Uterus (tissue), 2 donors: ENCODE data around the gene PLCL2.

Source experiments
- CTCF ChIP-seq, 4 experiments: fragments of 200-600 bp in 2 of 4; fragments of 450-650 bp in 2 of 4; sonication (generic) in 2 of 4; IDR thresholded peaks; one replicate each; pipeline ENCODE4 v1.5.1; 2016 to 2019; ENCODE audit warnings: antibody characterized with exemption in 4 of 4, mild to moderate bottlenecking in 2 of 4, moderate library complexity in 1 of 4
- POLR2A ChIP-seq, 2 donors: fragments of 450-650 bp; IDR thresholded peaks; one replicate each; pipeline ENCODE4 v1.6.1; 2016; ENCODE audit warnings: antibody characterized with exemption in 2 of 2, mild to moderate bottlenecking in 1 of 2, moderate library complexity in 1 of 2

GRCh38 chr3:17007284-17007683 is 122.5 kb downstream of the PLCL2 start:
- TF ChIP-seq CTCF (IDR thresholded peaks at IDR 0.05): no peak
- TF ChIP-seq POLR2A (IDR thresholded peaks at IDR 0.05): no peak
